ENCODE results near the gene CLCN2. TPM values are rescaled to one million over a fixed set of nuclear protein-coding genes. Genes with fewer than 3 reads are reported as not detected.

The CLCN2 gene
- total and polyA plus RNA-seq, 2 of the 4 experiments (the other 2 are of a cell fraction): 2.9 to 5.8 TPM

GRCh38 chr3:184377882-184378445, 16.6 kb upstream of the CLCN2 start, which contains the start of gene THPO:
Gene THPO (minus strand): TSS chr3:184378207. CDS start chr3:184376259, 1,948 bp downstream.
- no TSS peak for BruUV-seq (replicated peaks)
- Histone ChIP-seq H3K27ac (ENCODE audit: insufficient read depth, low read length) (no peak within 1 kb of the TSS), H2BK5ac (ENCODE audit: low read depth, low read length, poor library complexity, severe bottlenecking) (no peak within 1 kb of the TSS), H3K14ac (replicated peaks; ENCODE audit: low read depth, low read length) (no peak within 1 kb of the TSS), H3K4me2 (ENCODE audit: low read depth, low read length) (no peak within 1 kb of the TSS), H4K5ac (ENCODE audit: low read depth, low read length) (no peak within 1 kb of the TSS), H3K9ac (ENCODE audit: low read depth, low read length) (no peak within 1 kb of the TSS), H4K20me1 (ENCODE audit: insufficient read depth, low read length) (no peaks in the 10 kb centered on the region), H2BK20ac (ENCODE audit: low read depth, low read length) (no peak within 1 kb of the TSS), H3K9me1 (ENCODE audit: insufficient read depth, low read length) (no peaks in the 10 kb centered on the region), H4K8ac (ENCODE audit: low read depth in 2 of 2, low read length in 2 of 2) (no peak within 1 kb of the TSS), H3K79me1 (ENCODE audit: low read depth in 1 of 2, low read length in 2 of 2) (no peaks in the 10 kb centered on the region), H3K56ac (ENCODE audit: extremely low read depth, insufficient read depth, low read length) (no peak within 1 kb of the TSS), H3K27me3 (ENCODE audit: control insufficient read depth, insufficient read depth, low read length) (peaks cover 80% of the 10 kb centered on the region), H3K23ac (ENCODE audit: low read depth, low read length) (no peak within 1 kb of the TSS), H2AK9ac (replicated peaks; ENCODE audit: low read depth, low read length, poor library complexity) (peak within 1 kb of the TSS; percentile 38), H2AK5ac (ENCODE audit: low read depth, low read length) (no peak within 1 kb of the TSS), H3K9me3 (ENCODE audit: control insufficient read depth, insufficient read depth, low read length) (no peaks in the 10 kb centered on the region), H3K18ac (ENCODE audit: low read depth, low read length) (no peak within 1 kb of the TSS), H3K36me3 (ENCODE audit: control insufficient read depth, insufficient read depth, low read length) (no peaks in the 10 kb centered on the region), H3K4me3 (ENCODE audit: insufficient read depth, low read depth, low read length) (no peak within 1 kb of the TSS), H2BK120ac (ENCODE audit: low read depth, low read length) (no peak within 1 kb of the TSS), H2AFZ (replicated peaks; ENCODE audit: low read length, poor library complexity) (peak within 1 kb of the TSS; percentile 16), H3K4ac (ENCODE audit: low read depth, low read length) (no peak within 1 kb of the TSS), H4K91ac (ENCODE audit: insufficient read depth, low read depth, low read length) (no peak within 1 kb of the TSS), H2BK15ac (ENCODE audit: low read depth, low read length) (no peak within 1 kb of the TSS), H3K4me1 (ENCODE audit: control insufficient read depth, insufficient read depth, low read length) (peaks cover 2% of the 10 kb centered on the region; the same call in 1 of the 2 replicates)
- ATAC-seq (ENCODE audit: low read depth) (no peak), DNase-seq (no peak)
- TF ChIP-seq MAFK (IDR thresholded peaks at IDR 0.05; ENCODE audit: low read depth, low read length) (no peak), POLR2A (IDR thresholded peaks at IDR 0.05; ENCODE audit: low read depth, low read length) (no peak), MXI1 (IDR thresholded peaks at IDR 0.05; ENCODE audit: borderline replicate concordance, low read depth, low read length) (no peak), FOS (IDR thresholded peaks at IDR 0.05; ENCODE audit: low read depth, low read length) (no peak), USF2 (IDR thresholded peaks at IDR 0.05; ENCODE audit: low read depth, low read length) (no peak), RAD21 (IDR thresholded peaks at IDR 0.05; ENCODE audit: low read length) (no peak), SMC3 (IDR thresholded peaks at IDR 0.05; ENCODE audit: low read depth, low read length) (no peak), CEBPB (IDR thresholded peaks at IDR 0.05; ENCODE audit: low read depth, low read length) (no peak), CTCF (conservative IDR thresholded peaks at IDR 0.05; ENCODE audit: low read depth, low read length) (no peak), MAZ (IDR thresholded peaks at IDR 0.05; ENCODE audit: borderline replicate concordance, low read depth, low read length) (no peak), CHD1 (IDR thresholded peaks at IDR 0.05; ENCODE audit: low read depth, low read length) (no peak), NFE2L2 (IDR thresholded peaks at IDR 0.05; ENCODE audit: low read depth, low read length) (no peak), RFX5 (IDR thresholded peaks at IDR 0.05; ENCODE audit: low read depth, low read length) (no peak), RCOR1 (IDR thresholded peaks at IDR 0.05; ENCODE audit: insufficient replicate concordance, low read length) (no peak)
- intact Hi-C loops (cut with micrococcal nuclease): no loop called here
- POLR2A ChIA-PET (ENCODE audit: unreplicated experiment): no interaction called here
- dilution Hi-C loops (cut with HindIII; ENCODE audit: low sequenced_read_pairs, unreplicated experiment): no loop called here
- WGBS, 2 experiments (ENCODE audit: extremely low coverage in 2 of 2, insufficient read length in 1 of 2): no CpG with 5 or more reads among the region's 7 CpGs
- CTCF ChIA-PET: no interaction called here
- in situ Hi-C loops (cut with MboI; ENCODE audit: low sequenced_read_pairs): loop anchor here (10.0 kb wide), 2 partner anchors 397 to 427 kb away; no protein-coding TSS in a partner anchor

Data from IMR-90 (cell line).